NCI-H2227 (cell line): ENCODE data around the gene SIL1.
"Not testable (repeated sequence)": the region's sequence is repeated elsewhere in the genome, so short reads cannot be mapped to it uniquely, and the experiment has no call there.

Source experiments
- DNase-seq: peaks from one replicate; lab custom pipeline; 2025; ENCODE audit not compliant: unreplicated experiment; lab: John Stamatoyannopoulos, UW

SIL1 gene

GRCh38 chr5:139076111-139076510, 122.1 kb downstream of the SIL1 start:
- no peak for DNase-seq

- no peak for DNase-seq
Observed at GRCh38 chr5:139075066-139076050, 122.8 kb downstream of the SIL1 start.

- DNase-seq = not testable (repeated sequence)
Observed at GRCh38 chr5:139073956-139074355, 124.2 kb downstream of the SIL1 start.

GRCh38 chr5:139068494-139069151, 129.5 kb downstream of the SIL1 start:
- no peak for DNase-seq

- DNase-seq = no peak
Observed at GRCh38 chr5:139068060-139068459, 130.1 kb downstream of the SIL1 start.

GRCh38 chr5:139065306-139065705, 132.9 kb downstream of the SIL1 start:
- no peak for DNase-seq

GRCh38 chr5:139064613-139065012, 133.6 kb downstream of the SIL1 start:
- no peak for DNase-seq

- no peak for DNase-seq
Observed at GRCh38 chr5:139063664-139064054, 134.5 kb downstream of the SIL1 start.

GRCh38 chr5:139062910-139063663, 135.1 kb downstream of the SIL1 start:
- DNase-seq = no peak

- peak; percentile 67 for DNase-seq
Observed at GRCh38 chr5:139061856-139062255, 136.3 kb downstream of the SIL1 start.

GRCh38 chr5:139061274-139061673, 136.9 kb downstream of the SIL1 start:
- no peak for DNase-seq

- DNase-seq = no peak
Observed at GRCh38 chr5:139058121-139058520, 140.0 kb downstream of the SIL1 start.

GRCh38 chr5:139057045-139057939, 140.9 kb downstream of the SIL1 start:
- not testable (repeated sequence) for DNase-seq

- DNase-seq = no peak
Observed at GRCh38 chr5:139052975-139053374, 145.2 kb downstream of the SIL1 start.

GRCh38 chr5:139051392-139051791, 146.8 kb downstream of the SIL1 start:
- no peak for DNase-seq

- no peak for DNase-seq
Observed at GRCh38 chr5:139050432-139050831, 147.7 kb downstream of the SIL1 start.

- DNase-seq = no peak
Observed at GRCh38 chr5:139049780-139050179, 148.4 kb downstream of the SIL1 start.

GRCh38 chr5:139046551-139046950, 151.6 kb downstream of the SIL1 start:
- DNase-seq = no peak

GRCh38 chr5:139043157-139043905, 154.8 kb downstream of the SIL1 start:
- DNase-seq = no peak

- DNase-seq = no peak
Observed at GRCh38 chr5:139040081-139040480, 158.1 kb downstream of the SIL1 start.
